Measurements from ENCODE around the gene HNMT. TPM values are rescaled to one million over a fixed set of nuclear protein-coding genes. Genes with fewer than 3 reads are reported as not detected.

HNMT gene
- polyA plus RNA-seq, 1 of the 3 experiments (the other 2 are of a cell fraction), result 1.8 TPM

DNA sequence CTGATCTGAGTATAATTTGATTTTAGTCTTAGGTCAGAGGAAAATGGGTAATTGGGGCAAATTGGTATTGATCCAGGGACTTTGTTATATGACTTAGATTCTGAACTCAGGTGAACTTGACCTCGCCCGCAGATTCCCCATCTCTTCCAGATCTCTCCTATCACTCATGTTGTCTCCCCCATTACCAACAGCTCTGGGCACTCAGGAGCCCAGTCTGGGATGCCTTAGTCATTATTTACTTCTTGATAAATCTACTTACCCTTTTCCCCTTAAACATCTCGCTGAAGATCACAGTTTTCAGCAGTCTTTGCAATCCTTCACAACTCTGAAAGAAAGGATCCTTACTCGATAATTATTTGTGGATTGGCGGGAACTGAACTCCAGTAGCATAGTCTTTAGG lies 19.6 kb upstream of the HNMT start:
- Histone ChIP-seq H3K9ac (no peak overlapping the region), H3K4me1 (ENCODE audit: control insufficient read depth in 1 of 2, insufficient read depth in 2 of 2, low read depth in 1 of 2, low read length in 1 of 2) (no peaks in the 10 kb centered on the region; a peak in 2 of 4 replicates), H4K20me1 (ENCODE audit: insufficient read depth) (no peaks in the 10 kb centered on the region), H3K79me2 (ENCODE audit: insufficient read depth) (no peaks in the 10 kb centered on the region), H3K9me3 (no peaks in the 10 kb centered on the region), H3F3A (replicated peaks; ENCODE audit: insufficient read depth) (no peaks in the 10 kb centered on the region), H3K4me2 (no peak overlapping the region), H3K27me3 (ENCODE audit: insufficient read depth) (no peaks in the 10 kb centered on the region; the same call in 1 of the 2 replicates), H3K36me3 (replicated peaks in 1 of 2; ENCODE audit: control insufficient read depth in 1 of 2, insufficient read depth in 2 of 2, low read length in 1 of 2) (no peaks in the 10 kb centered on the region), H3K27ac (ENCODE audit: low read depth in 2 of 2, low read length in 1 of 2) (no peak overlapping the region), H3K4me3 (ENCODE audit: low read depth in 2 of 2, low read length in 1 of 2) (no peak overlapping the region), H3K9me2 (no peaks in the 10 kb centered on the region), H2AFZ (ENCODE audit: low read depth) (no peak overlapping the region)
- DNase-seq, result no peak
- 71% methylated on average over 5 of the region's 5 CpGs for WGBS (ENCODE audit: low lambda C conversion rate)
- ChIA-PET POLR2A (no interaction called here), CTCF (interaction anchor here (0.7 to 2.3 kb wide), 4 partner anchors 20 to 842 kb away, joined by 3 to 7 read pairs (median 4); partner anchors contain the start of gene HNMT)
- TF ChIP-seq, protein P1, sequence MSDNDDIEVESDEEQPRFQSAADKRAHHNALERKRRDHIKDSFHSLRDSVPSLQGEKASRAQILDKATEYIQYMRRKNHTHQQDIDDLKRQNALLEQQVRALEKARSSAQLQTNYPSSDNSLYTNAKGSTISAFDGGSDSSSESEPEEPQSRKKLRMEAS (IDR thresholded peaks at IDR 0.05; ENCODE audit: low read depth), result no peak
- TF ChIP-seq, protein P2, sequence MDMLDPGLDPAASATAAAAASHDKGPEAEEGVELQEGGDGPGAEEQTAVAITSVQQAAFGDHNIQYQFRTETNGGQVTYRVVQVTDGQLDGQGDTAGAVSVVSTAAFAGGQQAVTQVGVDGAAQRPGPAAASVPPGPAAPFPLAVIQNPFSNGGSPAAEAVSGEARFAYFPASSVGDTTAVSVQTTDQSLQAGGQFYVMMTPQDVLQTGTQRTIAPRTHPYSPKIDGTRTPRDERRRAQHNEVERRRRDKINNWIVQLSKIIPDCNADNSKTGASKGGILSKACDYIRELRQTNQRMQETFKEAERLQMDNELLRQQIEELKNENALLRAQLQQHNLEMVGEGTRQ (IDR thresholded peaks at IDR 0.05; ENCODE audit: borderline replicate concordance, low read depth, low read length), result no peak
- TF ChIP-seq POLR2AphosphoS5 (IDR thresholded peaks at IDR 0.05; ENCODE audit: low read depth, low read length), result no peak
- no peak for TF ChIP-seq EZH2phosphoT487 (IDR thresholded peaks at IDR 0.05; ENCODE audit: borderline replicate concordance, low read depth)
- TF ChIP-seq, protein P3, sequence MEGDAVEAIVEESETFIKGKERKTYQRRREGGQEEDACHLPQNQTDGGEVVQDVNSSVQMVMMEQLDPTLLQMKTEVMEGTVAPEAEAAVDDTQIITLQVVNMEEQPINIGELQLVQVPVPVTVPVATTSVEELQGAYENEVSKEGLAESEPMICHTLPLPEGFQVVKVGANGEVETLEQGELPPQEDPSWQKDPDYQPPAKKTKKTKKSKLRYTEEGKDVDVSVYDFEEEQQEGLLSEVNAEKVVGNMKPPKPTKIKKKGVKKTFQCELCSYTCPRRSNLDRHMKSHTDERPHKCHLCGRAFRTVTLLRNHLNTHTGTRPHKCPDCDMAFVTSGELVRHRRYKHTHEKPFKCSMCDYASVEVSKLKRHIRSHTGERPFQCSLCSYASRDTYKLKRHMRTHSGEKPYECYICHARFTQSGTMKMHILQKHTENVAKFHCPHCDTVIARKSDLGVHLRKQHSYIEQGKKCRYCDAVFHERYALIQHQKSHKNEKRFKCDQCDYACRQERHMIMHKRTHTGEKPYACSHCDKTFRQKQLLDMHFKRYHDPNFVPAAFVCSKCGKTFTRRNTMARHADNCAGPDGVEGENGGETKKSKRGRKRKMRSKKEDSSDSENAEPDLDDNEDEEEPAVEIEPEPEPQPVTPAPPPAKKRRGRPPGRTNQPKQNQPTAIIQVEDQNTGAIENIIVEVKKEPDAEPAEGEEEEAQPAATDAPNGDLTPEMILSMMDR (IDR thresholded peaks at IDR 0.05), result no peak
- no peak for TF ChIP-seq RXRA (IDR thresholded peaks at IDR 0.05; ENCODE audit: borderline replicate concordance, low read depth)

DNA sequence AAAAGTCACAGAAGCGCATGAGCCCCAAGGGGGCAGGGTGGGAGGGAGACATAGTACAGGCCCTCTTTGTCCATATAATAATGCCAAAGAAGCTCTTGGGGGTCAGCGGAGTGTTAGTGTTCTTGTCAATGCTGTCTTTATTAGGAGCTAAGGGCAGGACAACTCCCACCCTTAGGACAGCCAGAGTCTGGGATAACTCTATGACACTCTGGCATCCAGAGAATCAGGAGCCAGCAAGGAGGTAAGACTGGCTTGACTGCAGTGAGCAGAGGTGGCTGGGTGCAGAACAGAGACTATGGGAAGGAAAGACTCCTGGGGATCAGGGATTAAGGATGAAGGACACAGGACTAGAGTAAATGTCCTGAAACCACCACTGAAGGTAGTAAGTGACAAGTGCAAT lies 19.0 kb upstream of the HNMT start:
- Histone ChIP-seq H3K9me3 (no peaks in the 10 kb centered on the region), H3K4me3 (ENCODE audit: low read depth in 2 of 2, low read length in 1 of 2) (no peak overlapping the region), H3K4me1 (ENCODE audit: control insufficient read depth in 1 of 2, insufficient read depth in 2 of 2, low read depth in 1 of 2, low read length in 1 of 2) (no peaks in the 10 kb centered on the region; a peak in 2 of 4 replicates), H3K36me3 (replicated peaks in 1 of 2; ENCODE audit: control insufficient read depth in 1 of 2, insufficient read depth in 2 of 2, low read length in 1 of 2) (no peaks in the 10 kb centered on the region), H3F3A (replicated peaks; ENCODE audit: insufficient read depth) (no peaks in the 10 kb centered on the region), H3K4me2 (no peak overlapping the region), H3K27ac (ENCODE audit: low read depth in 2 of 2, low read length in 1 of 2) (no peak overlapping the region), H3K27me3 (ENCODE audit: insufficient read depth) (no peaks in the 10 kb centered on the region; the same call in 1 of the 2 replicates), H3K9ac (no peak overlapping the region), H4K20me1 (ENCODE audit: insufficient read depth) (no peaks in the 10 kb centered on the region), H2AFZ (ENCODE audit: low read depth) (no peak overlapping the region), H3K79me2 (ENCODE audit: insufficient read depth) (no peaks in the 10 kb centered on the region), H3K9me2 (no peaks in the 10 kb centered on the region)
- ChIA-PET POLR2A (no interaction called here), CTCF (interaction anchor here (0.7 to 2.3 kb wide), 4 partner anchors 13 to 842 kb away, joined by 3 to 7 read pairs (median 5); partner anchors contain the start of gene HNMT)
- WGBS (ENCODE audit: low lambda C conversion rate), result 96% methylated on average over 2 of the region's 2 CpGs
- TF ChIP-seq MEF2A (IDR thresholded peaks at IDR 0.05; ENCODE audit: borderline replicate concordance, low read depth), result no peak
- TF ChIP-seq POLR2AphosphoS5 (IDR thresholded peaks at IDR 0.05; ENCODE audit: low read depth, low read length), result no peak
- no peak for TF ChIP-seq MXI1 (IDR thresholded peaks at IDR 0.05; ENCODE audit: low read depth, low read length)
- no peak for TF ChIP-seq GATA2 (CRISPR knock-in tag; IDR thresholded peaks at IDR 0.05)
- TF ChIP-seq, protein P2 (IDR thresholded peaks at IDR 0.05; ENCODE audit: borderline replicate concordance, low read depth, low read length), result no peak
- TF ChIP-seq FOXM1 (IDR thresholded peaks at IDR 0.05; ENCODE audit: low read depth), result no peak
- no peak for DNase-seq

Data from SK-N-SH (cell line).